DOHH2 (cell line): ENCODE data around the gene USP27X.

ENCODE experiments used
- H3F3A ChIP-seq: fragments of 200-600 bp; sonication (generic), shearing (Covaris generic); 2 replicates; pipeline ENCODE4 v1.6.0; 2016; ENCODE audit warnings: antibody characterized with exemption, mild to moderate bottlenecking; ENCODE audit not compliant: control insufficient read depth, insufficient read depth
- H3K27ac ChIP-seq: fragments of 200-600 bp; sonication (generic); 2 replicates; pipeline ENCODE4 v1.5.1; 2014; ENCODE audit warnings: low read depth, mild to moderate bottlenecking, low read length, moderate library complexity
- H3K27me3 ChIP-seq: fragments of 200-600 bp; sonication (generic); 2 replicates; pipeline ENCODE4 v1.6.1; 2014; ENCODE audit warnings: mild to moderate bottlenecking, low read length, mixed read lengths; ENCODE audit not compliant: control insufficient read depth
- H3K36me3 ChIP-seq: fragments of 200-600 bp; sonication (generic); 2 replicates; pipeline ENCODE4 v1.6.1; 2014; ENCODE audit warnings: mild to moderate bottlenecking, low read length, moderate library complexity, mixed read lengths; ENCODE audit not compliant: control insufficient read depth
- H3K4me1 ChIP-seq: fragments of 200-600 bp; sonication (generic); 2 replicates; pipeline ENCODE4 v1.6.1; 2014; ENCODE audit warnings: mild to moderate bottlenecking, low read length, mixed read lengths; ENCODE audit not compliant: control insufficient read depth
- H3K4me2 ChIP-seq: fragments of 200-600 bp; sonication (generic); 2 replicates; pipeline ENCODE4 v1.6.0; 2014; ENCODE audit warnings: mild to moderate bottlenecking, low read length, moderate library complexity
- H3K4me3 ChIP-seq: fragments of 200-600 bp; sonication (generic); 2 replicates; pipeline ENCODE4 v1.5.1; 2014; ENCODE audit warnings: mild to moderate bottlenecking, low read length, mixed read lengths
- H3K79me2 ChIP-seq: fragments of 200-600 bp; sonication (generic); 2 replicates; pipeline ENCODE4 v1.6.1; 2014; ENCODE audit warnings: mild to moderate bottlenecking, low read length, mixed read lengths; ENCODE audit not compliant: control insufficient read depth
- H3K9me2 ChIP-seq: fragments of 200-600 bp; sonication (generic); replicated peaks from 2 replicates; pipeline ENCODE4 v1.6.1; 2014; ENCODE audit warnings: mild to moderate bottlenecking, low read length, mixed read lengths; ENCODE audit not compliant: control insufficient read depth
- H3K9me3 ChIP-seq: fragments of 200-600 bp; sonication (generic); 2 replicates; pipeline ENCODE4 v1.6.1; 2014; ENCODE audit warnings: antibody characterized with exemption, low read length, mixed read lengths; ENCODE audit not compliant: control insufficient read depth, insufficient read depth
- H4K20me1 ChIP-seq: fragments of 200-600 bp; sonication (generic); 2 replicates; pipeline ENCODE4 v1.6.0; 2014; ENCODE audit warnings: low read depth, mild to moderate bottlenecking, antibody characterized with exemption, low read length, moderate library complexity; ENCODE audit not compliant: control insufficient read depth, insufficient read depth
- CTCF ChIP-seq: fragments of 200-600 bp; sonication (generic); IDR thresholded peaks from one replicate; pipeline ENCODE4 v1.5.1; 2014; ENCODE audit warnings: antibody characterized with exemption, mild to moderate bottlenecking, low read depth, low read length; ENCODE audit not compliant: poor library complexity, severe bottlenecking
- EZH2phosphoT487 ChIP-seq: fragments of 200-600 bp; sonication (generic); IDR thresholded peaks from 2 replicates; pipeline ENCODE4 v1.6.1; 2017; ENCODE audit warnings: borderline replicate concordance, mild to moderate bottlenecking, antibody characterized with exemption, low read length, moderate library complexity, mixed read lengths

Gene USP27X

GRCh38 chrX:49919617-49920016, 40.3 kb downstream of the USP27X start:
- Histone ChIP-seq H3K9me2 (no peaks in the 10 kb centered on the region), H3K36me3 (no peaks in the 10 kb centered on the region), H3K4me3 (no peak overlapping the region), H4K20me1 (no peaks in the 10 kb centered on the region), H3K4me1 (peaks cover 12% of the 10 kb centered on the region), H3F3A (no peaks in the 10 kb centered on the region), H3K9me3 (no peaks in the 10 kb centered on the region), H3K79me2 (no peaks in the 10 kb centered on the region), H3K4me2 (no peak overlapping the region), H3K27ac (no peak overlapping the region), H3K27me3 (no peaks in the 10 kb centered on the region)
- no peak for TF ChIP-seq EZH2phosphoT487
- TF ChIP-seq CTCF = peak; percentile 77

- Histone ChIP-seq H3K9me2 (no peaks in the 10 kb centered on the region), H3F3A (no peaks in the 10 kb centered on the region), H3K79me2 (no peaks in the 10 kb centered on the region), H3K36me3 (no peaks in the 10 kb centered on the region), H3K9me3 (no peaks in the 10 kb centered on the region), H3K27ac (no peak overlapping the region), H4K20me1 (no peaks in the 10 kb centered on the region), H3K4me2 (no peak overlapping the region), H3K4me3 (no peak overlapping the region), H3K27me3 (no peaks in the 10 kb centered on the region), H3K4me1 (peaks cover 12% of the 10 kb centered on the region)
- TF ChIP-seq CTCF = no peak
- no peak for TF ChIP-seq EZH2phosphoT487
These were observed 41.8 kb downstream of the USP27X start for GRCh38 chrX:49921109-49921508.

- Histone ChIP-seq H3K9me2 (no peaks in the 10 kb centered on the region), H3K4me1 (peaks cover 12% of the 10 kb centered on the region), H4K20me1 (no peaks in the 10 kb centered on the region), H3K79me2 (no peaks in the 10 kb centered on the region), H3K36me3 (no peaks in the 10 kb centered on the region), H3K27me3 (no peaks in the 10 kb centered on the region), H3F3A (no peaks in the 10 kb centered on the region), H3K4me2 (peak within 1 kb of the TSS; percentile 84), H3K9me3 (no peaks in the 10 kb centered on the region), H3K4me3 (peak within 1 kb of the TSS; percentile 82), H3K27ac (no peak within 1 kb of the TSS)
- TF ChIP-seq CTCF (no peak), EZH2phosphoT487 (no peak)
These were observed 43.3 kb downstream of the USP27X start, which contains the start of gene CLCN5 for GRCh38 chrX:49922291-49923241. Gene CLCN5, plus strand, starts transcription at chrX:49922596. Its CDS starts 2,703 bp downstream, at chrX:49925299.
